NK-92 treated with Interleukin-12 subunit alpha and Interleukin-12 subunit beta, amount 100 ng/mL, for 24 hours (cell line): ENCODE measurements around the gene ADH1B.
"Not testable (repeated sequence)": the region's sequence is repeated elsewhere in the genome, so short reads cannot be mapped to it uniquely, and the experiment has no call there.

Source experiments
- DNase-seq: peaks from one replicate; lab custom pipeline; 2025; lab: John Stamatoyannopoulos, UW

Gene ADH1B

DNA sequence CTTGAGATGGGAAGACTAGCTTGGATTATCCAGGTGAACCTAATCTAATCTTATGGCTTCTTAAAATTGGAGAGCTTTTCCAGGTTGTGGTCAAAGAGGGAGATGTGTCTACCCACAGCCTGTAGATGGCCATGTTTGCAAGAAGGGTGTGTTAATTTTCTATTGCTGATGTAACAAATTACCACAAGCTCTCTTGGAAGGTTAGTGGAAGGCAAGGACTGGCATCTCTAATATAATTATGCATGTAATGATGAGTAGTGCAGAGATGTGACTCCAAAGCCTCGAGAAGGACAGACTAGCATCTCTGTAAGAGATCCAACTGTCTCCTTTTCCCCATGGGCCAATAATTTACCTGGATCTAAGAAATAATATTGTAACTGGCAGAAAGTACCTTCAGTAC lies 3.2 kb upstream of the ADH1B start:
- DNase-seq: no peak

DNA sequence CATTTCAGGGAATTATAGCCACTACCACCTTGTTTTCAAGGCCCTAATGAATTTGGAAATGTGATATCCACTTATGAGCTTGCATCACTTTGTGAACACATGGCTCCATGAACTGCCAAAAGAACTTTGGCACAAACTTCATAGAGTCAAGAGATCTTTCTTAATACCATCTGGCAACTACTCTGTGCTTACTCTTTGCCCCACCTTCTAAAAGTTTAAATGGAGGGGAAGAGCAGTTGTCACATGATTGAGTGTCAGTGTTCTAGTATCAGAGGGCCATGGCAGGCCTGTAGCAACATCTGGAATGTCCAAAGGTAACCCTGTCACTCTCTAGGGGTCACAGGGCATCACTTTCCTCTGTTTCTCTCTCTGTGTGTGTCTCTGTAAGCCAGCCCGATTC lies 2.6 kb upstream of the ADH1B start:
- DNase-seq: no peak

DNA sequence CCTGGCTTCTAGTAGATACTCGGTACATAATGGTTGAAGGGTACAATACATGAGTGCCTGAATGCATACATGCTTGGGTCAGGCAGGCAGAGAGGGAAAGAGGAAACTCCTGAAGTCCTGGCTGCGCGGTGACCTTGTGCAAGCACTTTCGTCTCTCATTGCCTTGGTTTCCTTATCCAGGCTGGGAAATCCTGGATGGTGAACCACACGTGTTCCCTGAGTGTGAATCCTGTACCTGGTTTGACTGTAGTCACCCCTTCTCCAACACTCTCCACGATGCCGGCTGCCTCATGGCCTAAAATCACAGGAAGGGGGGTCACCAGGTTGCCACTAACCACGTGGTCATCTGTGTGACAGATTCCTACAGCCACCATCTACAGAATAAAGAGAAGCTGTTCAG lies 3.4 kb downstream of the ADH1B start:
- not testable (repeated sequence) for DNase-seq

DNA sequence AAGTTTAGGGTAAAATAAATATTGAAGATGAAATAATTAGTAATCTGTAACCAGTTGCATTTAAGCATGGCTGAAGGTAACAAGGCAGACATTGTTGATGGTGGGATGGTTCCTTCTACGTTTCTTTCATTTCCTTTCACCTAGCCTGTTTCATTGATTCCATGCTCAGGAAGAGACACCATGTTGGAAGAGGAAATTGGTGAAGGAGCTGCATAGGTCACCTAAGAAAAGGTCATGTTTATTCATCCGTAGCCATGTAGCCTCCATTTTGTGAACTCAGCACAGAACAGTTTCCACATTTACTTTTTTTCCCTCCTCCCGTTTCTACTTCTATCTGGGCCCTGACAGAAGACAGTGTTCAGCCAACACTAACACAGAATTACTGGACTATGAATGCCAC lies 3.8 kb downstream of the ADH1B start:
- DNase-seq: no peak

DNA sequence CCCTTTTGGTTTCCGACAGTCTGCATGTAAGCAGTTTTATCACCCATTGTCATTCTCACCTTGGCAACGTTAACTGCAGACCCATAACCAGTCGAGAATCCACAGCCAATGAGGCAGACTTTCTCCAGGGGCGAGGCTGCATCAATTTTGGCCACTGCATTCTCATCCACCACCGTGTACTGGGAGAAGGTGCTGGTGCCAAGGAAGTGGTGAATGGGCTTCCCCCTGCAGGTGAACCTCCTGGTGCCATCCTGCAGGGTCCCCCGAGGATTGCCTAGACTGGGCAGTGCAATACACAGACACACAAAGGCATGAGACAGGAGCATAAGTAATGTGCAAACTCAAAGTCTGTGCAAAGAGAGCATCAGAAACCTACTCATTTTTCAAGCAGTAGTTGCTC lies 5.4 kb downstream of the ADH1B start:
- no peak for DNase-seq

DNA sequence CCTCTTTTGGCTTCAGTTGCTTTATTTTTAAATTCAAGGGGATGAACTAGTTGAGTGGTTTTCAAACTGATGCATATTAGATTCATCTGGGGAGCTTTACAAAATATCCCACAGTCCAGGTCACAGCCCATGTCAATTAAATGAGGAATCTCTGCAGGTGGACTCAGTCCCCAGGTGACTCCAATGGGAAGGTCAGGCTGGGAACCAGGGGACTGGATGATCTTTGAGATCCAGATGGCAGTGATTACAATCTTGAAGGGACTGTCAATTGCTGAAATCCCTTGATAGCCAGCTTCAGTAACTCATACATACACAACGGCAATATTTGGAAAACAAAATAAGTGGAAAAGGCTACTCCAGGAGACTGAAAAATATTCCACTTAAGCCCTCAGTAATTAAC lies 7.0 kb downstream of the ADH1B start:
- no peak for DNase-seq

DNA sequence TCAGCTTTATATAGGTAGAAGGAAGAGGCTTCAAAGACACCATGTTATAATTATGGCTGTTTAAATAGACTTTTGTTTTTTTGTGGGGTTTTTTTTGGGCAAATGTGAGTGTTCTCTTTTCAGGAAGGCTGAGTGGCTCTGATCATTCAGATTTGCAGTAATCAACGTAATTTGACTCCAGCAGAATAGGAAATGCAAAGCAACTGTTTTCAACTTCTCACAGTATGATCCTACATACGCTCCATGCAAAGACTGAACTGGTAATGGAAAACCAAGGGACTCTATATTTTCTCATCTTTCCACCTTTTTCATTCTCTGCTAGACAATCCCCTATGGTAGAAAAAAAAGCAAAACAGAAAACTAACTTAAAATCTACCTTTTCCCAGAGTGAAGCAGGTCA lies 10.8 kb downstream of the ADH1B start:
- no peak for DNase-seq

DNA sequence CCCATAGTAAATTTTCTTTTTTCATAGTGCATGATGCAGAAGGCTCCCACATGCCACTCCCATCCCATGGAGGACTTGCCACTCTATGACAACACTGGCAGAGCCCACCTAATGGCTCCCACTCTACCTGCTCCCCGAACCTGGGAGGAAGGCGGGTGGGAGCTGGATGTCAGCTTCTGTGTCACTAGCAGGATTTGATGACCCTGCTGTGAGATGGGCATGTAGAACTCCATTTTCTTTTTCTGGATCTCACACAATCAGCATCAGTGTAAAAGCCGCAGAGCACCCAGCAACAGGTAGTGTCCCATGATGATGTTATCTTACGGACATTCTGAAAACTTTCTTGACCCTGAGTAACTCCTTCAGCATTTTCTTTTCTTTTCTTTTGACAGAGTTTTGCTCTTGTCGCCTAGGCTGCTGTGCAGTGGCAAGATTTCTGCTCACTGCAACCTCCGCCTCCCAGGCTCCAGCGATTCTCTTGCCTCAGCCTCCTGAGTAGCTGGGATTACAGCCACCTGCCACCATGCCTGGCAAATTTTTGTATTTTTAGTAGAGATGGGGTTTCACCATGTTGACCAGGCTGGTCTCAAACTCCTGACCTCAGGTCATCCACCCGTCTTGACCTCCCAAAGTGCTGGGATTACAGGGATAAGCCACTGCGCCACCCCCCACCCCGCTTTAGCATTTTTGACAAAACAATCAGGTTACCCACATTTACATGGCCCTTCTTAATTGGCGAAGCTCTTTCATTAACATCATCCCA lies 15.4 kb downstream of the ADH1B start:
- no peak for DNase-seq

DNA sequence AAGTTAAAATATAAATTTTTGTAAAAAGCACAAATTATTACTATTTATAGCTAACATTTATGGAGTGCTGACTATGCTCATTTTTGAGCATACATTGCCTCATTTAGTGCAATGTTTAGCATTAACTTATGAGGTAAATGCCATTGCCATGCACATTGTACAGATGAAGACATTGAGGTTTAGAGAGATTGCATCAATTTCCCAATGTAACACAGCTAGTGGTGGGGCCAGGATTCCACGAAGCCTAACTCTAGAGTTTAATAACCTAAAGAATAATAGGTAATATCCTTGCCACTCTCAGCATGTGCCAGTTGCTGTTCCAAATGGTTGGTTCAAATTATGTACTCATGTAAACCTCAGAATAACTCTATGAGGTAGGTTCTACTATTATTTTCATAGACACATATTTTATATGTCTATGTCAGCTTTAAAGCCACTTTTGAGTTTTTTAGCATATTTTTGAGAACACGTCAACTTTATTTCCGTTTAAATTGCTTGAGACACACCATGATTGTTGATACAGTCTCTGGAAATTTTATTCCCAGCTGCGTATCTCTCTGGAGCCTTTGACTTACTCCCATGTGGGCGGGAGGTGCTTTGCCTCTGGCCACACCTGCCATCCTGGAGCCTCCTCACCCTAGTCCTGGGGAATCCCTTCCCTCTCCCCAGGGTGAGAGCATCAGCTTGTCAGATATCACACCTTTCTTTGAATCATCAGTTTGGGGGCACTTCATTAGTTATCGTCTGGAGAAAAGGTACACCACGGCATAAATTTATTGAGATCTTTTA lies 19.6 kb downstream of the ADH1B start:
- DNase-seq: no peak

DNA sequence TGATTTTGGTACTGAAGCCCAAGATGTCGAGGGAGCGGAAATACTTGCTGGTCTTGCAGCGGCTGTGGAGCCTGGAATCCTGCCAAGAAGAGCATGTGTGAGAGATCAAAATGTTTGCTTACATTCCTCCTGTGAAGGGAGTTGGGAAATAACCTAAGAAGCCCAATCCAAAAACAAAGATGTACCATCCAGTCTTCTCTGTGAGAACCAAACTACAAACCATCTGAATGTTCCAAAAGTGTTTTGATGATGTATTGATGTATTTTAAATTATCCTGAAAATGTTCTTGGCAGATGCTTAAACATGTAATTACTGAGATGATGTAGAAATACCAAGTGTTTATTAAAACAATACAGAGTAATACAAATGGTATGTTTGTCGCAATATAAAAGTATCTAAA lies 20.3 kb downstream of the ADH1B start:
- no peak for DNase-seq

DNA sequence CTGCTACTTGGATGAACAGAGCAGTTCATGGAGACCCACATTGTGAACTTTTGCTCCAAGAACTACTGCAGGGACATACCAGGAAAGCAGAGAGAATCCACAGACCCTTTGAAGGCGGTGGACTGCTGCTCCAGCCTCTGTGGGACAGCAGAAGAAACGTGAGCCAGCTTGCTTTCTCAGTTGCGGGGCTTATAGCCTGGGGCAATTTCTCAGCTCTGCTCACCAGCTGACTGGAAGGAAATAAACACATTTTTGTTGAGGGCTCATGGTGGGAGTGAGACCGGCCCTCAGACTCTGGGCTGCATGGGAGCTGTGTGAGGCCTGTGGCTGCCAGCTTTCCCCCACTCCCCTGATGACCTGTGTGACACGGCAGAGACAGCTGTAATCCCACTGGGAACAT lies 27.8 kb downstream of the ADH1B start:
- no peak for DNase-seq

DNA sequence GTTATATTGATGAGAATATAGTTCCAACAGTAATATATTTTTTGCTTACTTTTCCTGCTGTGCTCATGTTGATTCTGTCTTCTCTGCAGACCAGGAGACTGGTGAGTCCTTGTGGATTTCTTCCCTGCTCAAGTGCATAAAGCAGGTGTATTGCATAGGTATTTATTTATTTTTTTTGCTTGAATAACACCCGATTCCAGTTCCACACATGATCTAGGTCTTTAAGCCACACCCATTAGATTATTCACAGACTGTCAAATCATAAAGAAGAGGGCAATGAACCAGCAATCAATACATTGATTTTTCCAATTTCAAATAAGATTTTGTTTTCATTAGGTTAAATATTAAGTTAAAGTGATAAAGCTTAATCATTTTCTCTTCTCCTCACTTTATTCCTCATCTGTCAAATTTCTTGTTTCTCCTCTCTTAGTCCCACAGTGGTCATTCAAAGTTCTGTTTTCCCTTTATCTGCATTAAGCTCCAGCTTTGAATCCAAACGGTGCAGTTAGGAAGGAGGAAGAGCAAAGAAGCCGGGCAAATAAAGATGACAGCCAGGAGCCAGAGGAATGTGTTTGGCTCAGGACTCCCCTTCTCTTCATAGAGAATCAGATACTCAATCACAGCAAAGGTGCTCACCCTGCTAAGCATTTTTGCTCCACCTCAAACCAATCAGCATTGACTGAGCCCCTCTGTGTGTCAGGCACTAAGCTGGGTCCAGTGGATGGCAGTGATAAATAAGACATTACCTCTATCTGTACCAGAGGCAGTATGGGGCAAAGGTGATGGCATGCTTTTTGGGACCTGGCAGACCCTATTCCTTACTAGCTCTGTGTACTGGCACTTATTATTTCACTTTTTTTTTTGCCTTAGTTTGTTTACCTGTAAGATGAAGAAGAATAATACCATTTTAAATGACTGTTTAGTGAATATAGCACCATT lies 30.1 kb downstream of the ADH1B start, which contains the start of gene ADH1A:
Gene ADH1A (minus strand): TSS at position 138 of the 939 bp plus-strand sequence. CDS start 71 bp downstream, at position 67.
- DNase-seq: no peak

DNA sequence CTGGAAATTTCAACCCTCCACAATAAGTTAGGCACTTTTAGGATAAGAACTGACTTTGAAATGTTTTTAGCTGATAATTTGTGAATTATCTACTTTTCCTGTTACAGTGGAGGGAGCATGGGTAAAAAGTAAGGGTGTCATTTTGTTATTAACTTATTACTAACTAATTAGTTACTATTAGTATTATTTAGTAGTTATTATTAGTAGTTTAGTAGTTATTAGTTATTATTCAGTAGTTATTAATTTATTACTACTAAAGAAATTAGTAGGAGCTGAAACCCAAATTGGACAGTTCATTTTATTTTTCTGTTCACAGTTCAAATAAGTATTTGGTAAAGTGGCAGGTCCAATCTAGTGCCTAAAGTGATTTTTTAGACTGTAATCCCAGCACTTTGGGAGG lies 35.8 kb downstream of the ADH1B start:
- no peak for DNase-seq

DNA sequence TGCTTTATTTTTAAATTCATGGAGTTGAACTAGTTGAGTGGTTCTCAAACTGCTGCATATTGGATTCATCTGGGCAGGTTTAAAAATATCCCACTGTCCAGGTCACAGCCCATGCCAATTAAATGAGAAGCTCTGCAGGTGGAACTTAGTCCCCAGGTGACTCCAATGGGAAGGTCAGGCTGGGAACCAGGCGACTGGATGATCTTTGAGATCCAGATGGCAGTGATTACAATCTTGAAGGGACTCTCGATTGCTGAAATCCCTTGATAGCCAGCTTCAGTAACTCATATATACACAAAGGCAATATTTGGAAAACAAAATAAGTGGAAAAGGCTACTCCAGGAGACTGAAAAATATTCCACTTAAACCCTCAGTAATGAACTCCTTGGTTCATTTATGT lies 38.5 kb downstream of the ADH1B start:
- DNase-seq: no peak

DNA sequence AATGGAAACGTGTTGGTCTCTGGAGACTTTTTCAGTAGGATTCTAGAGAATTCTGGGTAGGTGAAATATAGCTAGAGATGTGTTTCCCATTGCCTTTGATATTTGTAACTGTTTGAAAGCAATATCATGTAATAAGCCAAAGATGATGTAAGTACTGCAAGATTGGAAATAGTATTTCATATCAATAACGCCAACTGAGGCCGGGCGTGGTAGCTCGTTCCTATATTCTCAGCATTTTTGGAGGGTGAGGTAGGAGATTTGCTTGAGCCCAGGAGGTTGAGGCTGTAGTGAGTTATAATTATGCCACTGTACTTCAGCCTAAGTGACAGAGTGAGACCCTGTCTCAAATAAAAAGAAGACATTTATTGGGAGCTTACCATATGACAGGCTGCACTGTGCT lies 39.9 kb downstream of the ADH1B start:
- no peak for DNase-seq

DNA sequence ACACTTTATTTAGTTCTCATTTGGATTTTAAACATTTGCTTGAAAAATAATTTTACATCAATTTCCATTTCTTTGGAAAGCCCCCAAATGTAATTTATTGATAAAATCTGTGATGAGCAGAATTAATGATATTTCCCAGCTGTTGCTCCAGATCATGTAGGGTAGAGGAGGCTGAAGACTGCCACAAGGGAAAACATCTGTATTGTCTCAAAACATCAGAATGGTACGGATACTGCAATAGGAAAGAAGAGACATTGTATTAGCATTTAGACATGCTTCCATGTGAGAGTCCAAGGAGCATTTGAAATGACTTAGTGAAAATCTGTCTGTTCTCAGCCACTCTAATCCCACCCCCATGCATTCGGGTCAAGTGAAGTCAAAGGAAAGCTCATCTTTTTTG lies 44.8 kb downstream of the ADH1B start:
- DNase-seq: no peak

DNA sequence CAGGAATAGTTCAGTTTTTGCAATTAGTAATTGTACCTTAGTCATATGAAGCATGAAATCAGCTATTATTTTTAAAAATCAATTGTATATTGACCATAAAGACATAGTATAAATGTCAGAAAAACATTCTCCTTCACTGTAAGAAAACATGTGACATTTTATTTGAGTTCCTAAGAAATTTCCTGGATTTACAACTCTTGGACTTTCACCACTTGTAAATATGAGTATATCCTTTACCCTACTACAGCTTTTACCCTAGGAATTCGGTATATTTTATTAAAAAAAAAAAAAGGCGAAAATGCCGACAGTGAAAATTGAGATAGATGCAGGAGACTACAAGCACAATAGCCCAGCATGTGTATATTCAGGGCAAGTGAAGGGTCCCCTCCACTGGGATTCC lies 45.3 kb downstream of the ADH1B start:
- no peak for DNase-seq

DNA sequence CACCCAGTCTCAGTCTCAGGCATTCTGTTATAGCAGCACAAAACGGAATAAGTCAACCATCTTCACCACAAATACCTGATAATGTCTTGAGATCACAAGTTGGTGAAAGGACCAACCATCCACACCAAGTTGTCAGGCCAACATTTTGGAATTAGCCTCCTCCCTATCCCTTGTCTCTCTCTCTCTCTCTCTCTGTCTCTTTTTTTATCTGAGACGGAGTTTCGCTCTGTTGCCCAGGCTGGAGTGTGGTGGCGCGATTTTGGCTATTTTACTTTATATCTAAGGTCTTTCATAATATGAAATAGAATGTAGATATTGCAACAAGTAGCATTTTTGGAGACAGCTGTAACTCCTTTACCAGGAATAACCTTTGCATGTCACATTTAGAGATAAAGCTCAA lies 46.2 kb downstream of the ADH1B start:
- DNase-seq: no peak

DNA sequence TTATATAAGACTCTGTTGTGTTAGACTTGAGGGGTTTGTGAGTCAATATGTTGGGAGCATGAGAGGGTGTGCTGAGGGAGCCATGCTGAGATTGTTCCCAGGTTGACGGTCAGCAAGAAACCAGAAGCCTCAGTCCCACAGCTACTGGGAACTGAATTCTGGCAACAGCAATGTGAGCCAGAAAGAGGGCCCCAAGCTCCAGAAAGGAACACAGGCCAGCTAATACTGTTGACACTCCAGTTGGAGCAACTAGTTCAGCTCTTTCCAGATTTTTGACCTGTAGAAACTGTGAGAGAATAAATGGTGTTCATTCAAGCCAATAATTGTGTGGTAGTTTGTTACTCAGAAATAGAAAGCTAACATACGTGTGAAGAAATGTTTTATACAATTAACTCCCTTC lies 47.5 kb downstream of the ADH1B start:
- DNase-seq: no peak

DNA sequence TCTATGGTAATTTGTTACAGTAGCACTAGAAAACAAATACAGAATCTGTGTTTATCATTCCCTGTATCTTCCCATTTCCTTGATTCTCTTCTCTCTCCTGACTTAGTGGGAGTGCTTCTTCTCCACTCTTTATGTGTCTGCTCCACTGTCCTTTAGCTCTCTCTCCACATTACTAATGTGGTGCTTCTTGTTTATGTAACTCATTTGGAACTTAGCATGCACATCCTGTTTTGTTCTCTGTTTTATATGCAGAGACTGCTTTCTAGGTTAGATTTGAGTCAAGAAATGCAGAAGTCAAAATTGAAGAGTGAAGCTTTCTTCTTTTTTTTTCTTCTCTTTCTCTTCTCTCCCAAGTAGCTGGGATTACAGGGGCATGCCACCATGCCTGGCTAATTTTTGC lies 56.3 kb downstream of the ADH1B start:
- no peak for DNase-seq
